Neuronal stem cell (in vitro differentiated cells): ENCODE measurements around the gene CACNA1C.

Experiments
- DNase-seq: peaks from one replicate; pipeline ENCODE4 v3.0.0-alpha.2; 2013; ENCODE audit warnings: low spot score
- H2AFZ ChIP-seq: one replicate; pipeline ENCODE4 v1.6.1; 2013; ENCODE audit warnings: mild to moderate bottlenecking, low read length, inconsistent platforms
- H2AK5ac ChIP-seq: 2 replicates; pipeline ENCODE4 v1.6.1; 2013; ENCODE audit warnings: low read depth, mild to moderate bottlenecking, inconsistent platforms, low read length, moderate library complexity, mixed read lengths
- H2BK120ac ChIP-seq: 2 replicates; pipeline ENCODE4 v1.6.1; 2013; ENCODE audit warnings: low read depth, mild to moderate bottlenecking, inconsistent platforms, low read length, moderate library complexity, mixed read lengths
- H2BK12ac ChIP-seq: one replicate; pipeline ENCODE4 v1.6.1; 2013; ENCODE audit warnings: low read length, inconsistent platforms
- H2BK15ac ChIP-seq: 2 replicates; pipeline ENCODE4 v1.6.1; 2013; ENCODE audit warnings: mild to moderate bottlenecking, low read length, inconsistent platforms, mixed read lengths
- H2BK5ac ChIP-seq: one replicate; pipeline ENCODE4 v1.6.1; 2013; ENCODE audit warnings: inconsistent platforms, mild to moderate bottlenecking, low read length, moderate library complexity
- H3K14ac ChIP-seq: one replicate; pipeline ENCODE4 v1.6.1; 2013; ENCODE audit warnings: low read length, inconsistent platforms
- H3K18ac ChIP-seq: 2 replicates; pipeline ENCODE4 v1.6.1; 2013; ENCODE audit warnings: low read length, inconsistent platforms
- H3K23ac ChIP-seq: 2 replicates; pipeline ENCODE4 v1.6.1; 2013; ENCODE audit warnings: low read depth, mild to moderate bottlenecking, mixed read lengths, low read length, inconsistent platforms; ENCODE audit not compliant: poor library complexity
- H3K27ac ChIP-seq: replicated peaks from 3 replicates; pipeline ENCODE4 v1.5.1; 2013; ENCODE audit warnings: low read length, inconsistent platforms
- H3K27me3 ChIP-seq, 3 experiments: 2 replicates each; pipeline ENCODE4 v1.6.1; 2013; ENCODE audit warnings: low read length in 3 of 3, mild to moderate bottlenecking in 2 of 3, inconsistent platforms in 1 of 3, low read depth in 1 of 3, mixed read lengths in 1 of 3, moderate library complexity in 1 of 3; ENCODE audit not compliant: control insufficient read depth in 3 of 3, insufficient read depth in 3 of 3
- H3K36me3 ChIP-seq, 2 donors: replicated peaks in 1 of 2; 2 replicates each; pipeline ENCODE4 v1.6.1; 2013; ENCODE audit warnings: low read length in 2 of 2; ENCODE audit not compliant: control insufficient read depth in 2 of 2, insufficient read depth in 2 of 2
- H3K4ac ChIP-seq: 2 replicates; pipeline ENCODE4 v1.6.1; 2013; ENCODE audit warnings: inconsistent platforms, mild to moderate bottlenecking, low read length, moderate library complexity
- H3K4me1 ChIP-seq, 2 donors: 1 replicate in 1 of 2; 2 replicates in 1 of 2; pipeline ENCODE4 v1.6.1; 2013; ENCODE audit warnings: low read length in 2 of 2, low read depth in 1 of 2; ENCODE audit not compliant: control insufficient read depth in 2 of 2, insufficient read depth in 1 of 2
- H3K4me2 ChIP-seq: one replicate; pipeline ENCODE4 v1.6.1; 2013; ENCODE audit warnings: mild to moderate bottlenecking, low read length, inconsistent platforms; ENCODE audit not compliant: insufficient read depth, poor library complexity, severe bottlenecking
- H3K4me3 ChIP-seq, 2 donors: 2 replicates each; pipeline ENCODE4 v1.5.1; 2013; ENCODE audit warnings: low read length in 2 of 2, mild to moderate bottlenecking in 2 of 2, inconsistent platforms in 1 of 2, moderate library complexity in 1 of 2
- H3K79me1 ChIP-seq: one replicate; pipeline ENCODE4 v1.6.1; 2013; ENCODE audit warnings: low read depth, mild to moderate bottlenecking, inconsistent platforms, low read length, moderate library complexity
- H3K9ac ChIP-seq: one replicate; pipeline ENCODE4 v1.6.1; 2013; ENCODE audit warnings: mild to moderate bottlenecking, low read depth, low read length, inconsistent platforms; ENCODE audit not compliant: poor library complexity
- H3K9me3 ChIP-seq, 2 donors: replicated peaks in 1 of 2; 2 replicates each; pipeline versions ENCODE3 to v1.6.1; 2013; ENCODE audit warnings: low read length in 2 of 2, mild to moderate bottlenecking in 2 of 2, inconsistent platforms in 1 of 2, low read depth in 1 of 2, mixed read lengths in 1 of 2, moderate library complexity in 1 of 2; ENCODE audit not compliant: control insufficient read depth in 2 of 2, insufficient read depth in 1 of 2
- H4K8ac ChIP-seq: one replicate; pipeline ENCODE4 v1.6.1; 2013; ENCODE audit warnings: low read depth, mild to moderate bottlenecking, inconsistent platforms, low read length, moderate library complexity
- H4K91ac ChIP-seq: one replicate; pipeline ENCODE4 v1.6.1; 2013; ENCODE audit warnings: low read length, low read depth, mild to moderate bottlenecking, inconsistent platforms; ENCODE audit not compliant: poor library complexity
- WGBS, 2 donors: extraction: QIAGEN DNeasy Blood & Tissue Kit; methylation state at CpG; one replicate each; pipeline ENCODE4 v1.1.7; 2013; ENCODE audit warnings: missing lambda C conversion rate in 2 of 2, mixed read lengths in 1 of 2; ENCODE audit not compliant: insufficient read length in 2 of 2, insufficient replicate concordance in 1 of 2; ENCODE audit errors: extremely low coverage in 2 of 2; 5-methylcytosine and 5-hydroxymethylcytosine counted together

The CACNA1C gene

DNA sequence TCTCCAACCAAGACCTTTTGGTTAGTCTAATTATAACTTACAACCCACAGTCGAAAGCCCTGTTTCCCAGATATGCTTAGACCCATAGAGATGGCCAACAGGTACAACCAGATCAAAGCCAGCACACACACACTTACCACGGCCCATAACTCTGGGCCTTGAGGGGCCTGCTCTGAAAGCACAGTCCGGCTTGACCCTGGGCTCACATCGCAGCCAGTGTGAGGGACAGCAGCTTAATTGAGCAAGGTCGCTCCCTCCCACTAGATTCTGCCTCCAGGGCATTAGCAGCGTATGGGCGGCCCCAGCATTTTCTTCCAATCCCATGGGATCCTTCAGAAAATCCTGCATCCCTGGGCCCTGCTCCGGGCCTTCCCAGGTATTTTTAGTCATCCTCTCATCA, 584.6 kb downstream of the CACNA1C start:
- no peak overlapping the region for H3K18ac ChIP-seq
- no peak overlapping the region for H3K23ac ChIP-seq
- H3K14ac ChIP-seq, result no peak overlapping the region
- no peak overlapping the region for H2BK12ac ChIP-seq
- no peak overlapping the region for H2BK15ac ChIP-seq
- H3K9me3 ChIP-seq, result peaks cover 0 to 5% of the 10 kb centered on the region in 2 donors
- no CpG with 5 or more reads among the region's 8 CpGs for WGBS, 2 donors
- no peak overlapping the region for H3K4me2 ChIP-seq
- no peak overlapping the region for H2BK120ac ChIP-seq
- H3K36me3 ChIP-seq, result no peaks in the 10 kb centered on the region
- H4K91ac ChIP-seq, result no peak overlapping the region
- peaks cover 0 to 7% (median 0%) of the 10 kb centered on the region in 3 experiments for H3K27me3 ChIP-seq
- H3K79me1 ChIP-seq, result no peaks in the 10 kb centered on the region
- no peak overlapping the region for H3K4me3 ChIP-seq
- no peak overlapping the region for H4K8ac ChIP-seq
- no peak overlapping the region for H3K9ac ChIP-seq
- no peak overlapping the region for H3K4ac ChIP-seq
- no peak overlapping the region for H2BK5ac ChIP-seq
- no peak overlapping the region for H3K27ac ChIP-seq
- H2AK5ac ChIP-seq, result no peak overlapping the region
- no peak overlapping the region for H2AFZ ChIP-seq
- peaks cover 9 to 18% of the 10 kb centered on the region in 2 donors for H3K4me1 ChIP-seq
- no peak for DNase-seq

DNA sequence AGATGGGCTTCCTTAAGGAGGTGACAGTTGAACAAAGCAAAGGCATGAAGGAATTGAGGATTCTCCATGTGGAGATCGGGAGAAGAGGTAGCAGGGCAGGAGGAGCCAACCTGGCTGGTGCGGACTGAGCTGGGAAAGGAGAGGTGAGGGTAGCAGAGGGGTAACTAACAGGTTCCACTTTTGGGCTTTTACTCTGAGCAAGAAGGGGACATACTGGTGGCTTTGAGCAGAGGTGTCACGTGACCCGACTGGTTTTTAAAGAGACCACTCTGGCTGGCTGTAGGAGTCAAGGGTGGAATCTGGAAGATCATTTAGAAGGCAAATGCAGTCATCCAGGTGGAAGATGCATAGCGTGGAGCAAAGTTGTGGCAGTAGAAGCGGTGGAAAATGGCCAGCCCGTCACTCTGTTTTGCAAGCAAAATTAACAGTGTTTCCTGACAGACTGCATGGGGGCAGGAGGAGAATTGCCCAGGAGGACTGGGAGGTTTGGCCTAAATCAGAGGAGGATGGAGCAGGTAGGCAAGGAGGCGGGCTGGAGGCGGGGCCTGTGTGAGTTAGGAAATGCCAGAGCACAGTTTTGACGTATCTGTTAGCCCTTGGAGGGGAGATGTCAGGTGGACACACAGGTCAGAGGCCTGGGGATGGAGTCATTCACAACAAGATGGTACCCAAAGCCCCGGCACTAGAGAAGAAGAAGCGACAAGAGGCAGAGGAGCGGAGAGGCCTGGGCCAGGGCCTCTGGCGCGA, 585.7 kb downstream of the CACNA1C start:
- Histone ChIP-seq H4K8ac (no peak overlapping the region), H3K36me3 (no peaks in the 10 kb centered on the region), H3K14ac (no peak overlapping the region), H3K79me1 (no peaks in the 10 kb centered on the region), H4K91ac (no peak overlapping the region), H2BK120ac (no peak overlapping the region), H3K27ac (no peak overlapping the region), H3K4ac (no peak overlapping the region), H2BK5ac (no peak overlapping the region), H3K4me2 (no peak overlapping the region), H2AFZ (no peak overlapping the region), H3K23ac (no peak overlapping the region), H2AK5ac (no peak overlapping the region), H3K9me3 (peaks cover 0 to 5% of the 10 kb centered on the region in 2 donors), H2BK12ac (no peak overlapping the region), H3K27me3 (peaks cover 0 to 7% (median 0%) of the 10 kb centered on the region in 3 experiments), H3K18ac (no peak overlapping the region), H3K9ac (no peak overlapping the region), H3K4me3 (no peak overlapping the region), H3K4me1 (peaks cover 9 to 18% of the 10 kb centered on the region in 2 donors), H2BK15ac (no peak overlapping the region)
- DNase-seq, result no peak
- WGBS, 2 donors, result no CpG with 5 or more reads among the region's 15 CpGs

DNA sequence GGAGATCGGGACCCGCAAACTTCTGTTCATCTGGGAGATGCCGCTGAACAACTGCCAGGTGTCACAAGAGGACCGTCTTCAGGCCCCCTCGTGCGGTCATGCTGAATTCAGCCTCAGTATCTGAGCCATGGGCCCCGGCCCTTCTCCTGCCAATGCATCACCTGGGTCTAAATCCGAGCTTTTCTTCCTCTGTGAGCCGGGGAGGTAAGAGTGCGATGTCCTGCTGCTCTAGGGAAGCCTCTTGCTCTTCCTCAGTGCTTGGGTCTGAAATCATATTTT, 586.2 kb downstream of the CACNA1C start:
- H3K27me3 ChIP-seq, result peaks cover 0 to 7% (median 0%) of the 10 kb centered on the region in 3 experiments
- H4K8ac ChIP-seq, result no peak overlapping the region
- H3K9me3 ChIP-seq, result peaks cover 0 to 5% of the 10 kb centered on the region in 2 donors
- H3K14ac ChIP-seq, result no peak overlapping the region
- no peak overlapping the region for H2BK120ac ChIP-seq
- H3K4me2 ChIP-seq, result no peak overlapping the region
- H2AK5ac ChIP-seq, result no peak overlapping the region
- H3K27ac ChIP-seq, result no peak overlapping the region
- H2AFZ ChIP-seq, result no peak overlapping the region
- H3K4me3 ChIP-seq, result no peak overlapping the region
- H2BK12ac ChIP-seq, result no peak overlapping the region
- no peaks in the 10 kb centered on the region for H3K36me3 ChIP-seq
- H2BK5ac ChIP-seq, result no peak overlapping the region
- H3K4me1 ChIP-seq, result peaks cover 9 to 18% of the 10 kb centered on the region in 2 donors
- no peak overlapping the region for H4K91ac ChIP-seq
- H3K79me1 ChIP-seq, result no peaks in the 10 kb centered on the region
- H2BK15ac ChIP-seq, result no peak overlapping the region
- no CpG with 5 or more reads among the region's 10 CpGs for WGBS, 2 donors
- H3K4ac ChIP-seq, result no peak overlapping the region
- no peak overlapping the region for H3K23ac ChIP-seq
- H3K9ac ChIP-seq, result no peak overlapping the region
- DNase-seq, result no peak
- H3K18ac ChIP-seq, result no peak overlapping the region

DNA sequence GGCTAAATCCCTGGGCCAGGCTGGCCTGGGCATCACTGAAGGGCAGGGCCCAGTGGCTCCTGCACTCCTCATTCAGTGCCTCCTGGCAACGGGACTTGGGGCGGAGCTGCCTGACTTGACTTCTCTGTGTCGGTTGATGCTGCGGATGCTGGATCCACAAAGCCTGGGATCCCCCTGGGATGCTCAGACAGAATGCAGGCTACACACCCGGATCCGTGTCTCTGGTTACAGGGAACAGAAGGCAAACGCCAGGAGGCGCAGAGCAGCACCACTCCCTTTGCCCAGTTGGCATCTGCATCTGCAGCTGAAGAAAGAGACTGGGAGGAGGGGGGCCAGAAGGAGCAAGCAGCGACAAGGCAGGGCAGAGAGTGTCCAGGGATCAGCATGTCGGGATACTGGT, 587.5 kb downstream of the CACNA1C start:
- Histone ChIP-seq H2AFZ (peak overlapping the region; percentile 69), H3K79me1 (no peaks in the 10 kb centered on the region), H3K4me1 (peaks cover 9 to 18% of the 10 kb centered on the region in 2 donors), H4K8ac (no peak overlapping the region), H3K23ac (no peak overlapping the region), H3K4me2 (no peak overlapping the region), H3K4ac (no peak overlapping the region), H3K4me3 (no peak overlapping the region), H3K14ac (peak overlapping the region; percentile 17), H2BK15ac (no peak overlapping the region), H2AK5ac (peak overlapping the region; percentile 0), H2BK12ac (no peak overlapping the region), H2BK5ac (no peak overlapping the region), H3K18ac (peak overlapping the region; percentile 11), H3K36me3 (no peaks in the 10 kb centered on the region), H3K9me3 (no peaks in the 10 kb centered on the region), H2BK120ac (no peak overlapping the region), H4K91ac (no peak overlapping the region), H3K9ac (no peak overlapping the region), H3K27me3 (peaks cover 0 to 10% (median 0%) of the 10 kb centered on the region in 3 experiments), H3K27ac (no peak overlapping the region)
- no CpG with 5 or more reads among the region's 10 CpGs for WGBS, 2 donors
- DNase-seq, result no peak
